ENCODE measurements around the gene LCK. TPM values are rescaled to one million over a fixed set of nuclear protein-coding genes. Genes with fewer than 3 reads are reported as not detected.

Gene LCK
- total and polyA plus RNA-seq, 9 of the 15 experiments (the other 6 are each of a cell fraction or from before 2014, with no cell fraction given) = 0.04 to 0.47 (median 0.13) TPM; not detected in 6

GRCh38 chr1:32221980-32222755 is 28.9 kb upstream of the LCK start, which contains the start of the genes EIF3I and TMEM234 (continued):
- TF ChIP-seq PHF20 (IDR thresholded peaks at IDR 0.05; ENCODE audit: partially characterized antibody) (peak; percentile 95), FOSL1 (tag; conservative IDR thresholded peaks at IDR 0.05) (peak; percentile 70), BRCA1 (IDR thresholded peaks at IDR 0.05) (no peak), BRCA1 (CRISPR knock-in tag; IDR thresholded peaks at IDR 0.05) (no peak), CTBP1 (IDR thresholded peaks at IDR 0.05; ENCODE audit: borderline replicate concordance) (peak; percentile 39; the same call in 1 of the 2 replicates), ERF (CRISPR knock-in tag; IDR thresholded peaks at IDR 0.05) (0 out of 2 replicates have a peak, but pooled peaks have one; percentile 15), ZC3H8 (IDR thresholded peaks at IDR 0.05) (no peak), TCF7 (IDR thresholded peaks at IDR 0.05; ENCODE audit: borderline replicate concordance) (0 out of 2 replicates have a peak, but pooled peaks have one; percentile 30), SUPT5H (IDR thresholded peaks at IDR 0.05) (peak; percentile 96), GTF2F1 (IDR thresholded peaks at IDR 0.05; ENCODE audit: low read depth, low read length) (0 out of 2 replicates have a peak, but pooled peaks have one; percentile 30), HNRNPLL (IDR thresholded peaks at IDR 0.05; ENCODE audit: low read depth, low read length, poor library complexity, severe bottlenecking) (peak; percentile 45), ZNF197 (CRISPR knock-in tag; IDR thresholded peaks at IDR 0.05; ENCODE audit: low read depth) (no peak), ZNF23 (CRISPR knock-in tag; IDR thresholded peaks at IDR 0.05) (no peak), ZMIZ1 (IDR thresholded peaks at IDR 0.05; ENCODE audit: low read depth in 2 of 2, low read length in 2 of 2) (peak in 1 of 2 experiments; percentile 20; a peak in 1 of 4 replicates), FOXK2 (conservative IDR thresholded peaks at IDR 0.05 in 1 of 2, IDR thresholded peaks at IDR 0.05 in 1 of 2; ENCODE audit: low read depth in 2 of 2) (peak; percentile 24 to 78; a peak in 2 of 4 replicates), ATF3 (IDR thresholded peaks at IDR 0.05) (peak; percentile 37; the same call in 1 of the 2 replicates), ATF3 (CRISPR knock-in tag; conservative IDR thresholded peaks at IDR 0.05) (no peak), HDAC2 (IDR thresholded peaks at IDR 0.05) (peak; percentile 89; the same call in 1 of the 2 replicates), CREB1 (IDR thresholded peaks at IDR 0.05) (peak; percentile 85; the same call in 1 of the 2 replicates), CREB1 (CRISPR knock-in tag; IDR thresholded peaks at IDR 0.05) (peak; percentile 88), ZNF395 (CRISPR knock-in tag; IDR thresholded peaks at IDR 0.05) (peak; percentile 32; the same call in 1 of the 2 replicates), PPARD (CRISPR knock-in tag; IDR thresholded peaks at IDR 0.05) (no peak), TBP (optimal IDR thresholded peaks at IDR 0.05; ENCODE audit: low read depth, low read length) (peak; percentile 65), ESRRA (IDR thresholded peaks at IDR 0.05; ENCODE audit: borderline replicate concordance, low read depth) (peak; percentile 65; the same call in 1 of the 2 replicates)

All from K562 (cell line).